HG03354 (cell line): Measurements from ENCODE around the gene ETV6.

Experiments used
- ATAC-seq: cut with Tn5 transposase; IDR thresholded peaks from one replicate; pipeline ENCODE4 v1.9.1; 2021; ENCODE audit warnings: mild to moderate bottlenecking; ENCODE audit not compliant: unreplicated experiment, poor library complexity, severe bottlenecking

Gene ETV6

GRCh38 chr12:11832093-11832492, 182.6 kb downstream of the ETV6 start:
- peak; percentile 39 for ATAC-seq

GRCh38 chr12:11833174-11833895, 183.9 kb downstream of the ETV6 start:
- ATAC-seq = no peak

GRCh38 chr12:11834104-11834812, 184.8 kb downstream of the ETV6 start:
- ATAC-seq = no peak

- no peak for ATAC-seq
These were observed 185.5 kb downstream of the ETV6 start for GRCh38 chr12:11834931-11835330.

- ATAC-seq = peak; percentile 90
These were observed 187.0 kb downstream of the ETV6 start for GRCh38 chr12:11836282-11837151.

GRCh38 chr12:11837216-11837934, 187.9 kb downstream of the ETV6 start:
- ATAC-seq = no peak

GRCh38 chr12:11838403-11838802, 188.9 kb downstream of the ETV6 start:
- ATAC-seq = no peak

GRCh38 chr12:11839091-11839641, 189.7 kb downstream of the ETV6 start:
- no peak for ATAC-seq

- no peak for ATAC-seq
These were observed 190.9 kb downstream of the ETV6 start for GRCh38 chr12:11840366-11840765.

- no peak for ATAC-seq
These were observed 197.0 kb downstream of the ETV6 start for GRCh38 chr12:11846488-11846887.

- no peak for ATAC-seq
These were observed 198.1 kb downstream of the ETV6 start for GRCh38 chr12:11847539-11847938.

- no peak for ATAC-seq
These were observed 200.5 kb downstream of the ETV6 start for GRCh38 chr12:11849757-11850504.

GRCh38 chr12:11853126-11853525, 203.7 kb downstream of the ETV6 start:
- ATAC-seq = no peak

- ATAC-seq = no peak
These were observed 204.6 kb downstream of the ETV6 start for GRCh38 chr12:11854011-11854499.

- peak; percentile 82 for ATAC-seq
These were observed 206.5 kb downstream of the ETV6 start for GRCh38 chr12:11855983-11856374.

- ATAC-seq = no peak
These were observed 207.5 kb downstream of the ETV6 start for GRCh38 chr12:11856971-11857370.

GRCh38 chr12:11859705-11860425, 210.4 kb downstream of the ETV6 start:
- ATAC-seq = no peak
